HepG2 (cell line): ENCODE results near the gene TTC16. TPM values are rescaled to one million over a fixed set of nuclear protein-coding genes. Genes with fewer than 3 reads are reported as not detected.

Experiments used
- ATAC-seq: fragments of 200-7000 bp; cut with Tn5 transposase; 3 replicates; pipeline ENCODE4 v1.9.1; 2020; ENCODE audit warnings: mild to moderate bottlenecking, moderate library complexity
- BruUV-seq: library from RNA; stranded (reverse); fragments of 400-500 nt; replicated peaks from 2 replicates; lab custom pipeline; 2021; lab: Mats Ljungman, UMichigan
- CTCF ChIA-PET: fragments of 300-600 bp; formaldehyde crosslinking; extraction: SDS; loops from one replicate; lab custom pipeline; 2021; ENCODE audit warnings: low total read pairs, inconsistent platforms, low intra/inter-chr PET ratio; lab: Yijun Ruan, JAX
- POLR2A ChIA-PET: fragments of 350-600 bp; sonication (Branson Sonifier 250); formaldehyde crosslinking; loops from one replicate; lab custom pipeline; 2020; ENCODE audit warnings: antibody characterized with exemption, inconsistent platforms; lab: Yijun Ruan, JAX
- DNase-seq: peaks from one replicate; pipeline ENCODE4 v3.0.0-alpha.2; 2015; ENCODE audit warnings: low spot score
- FAIRE-seq: peaks from 3 replicates; lab custom pipeline; 2011; peaks lifted over from hg19 to GRCh38; lab: Jason Lieb, UNC
- H2AFZ ChIP-seq: one replicate; pipeline ENCODE4 v1.6.1; 2011; ENCODE audit warnings: low read length, inconsistent platforms
- H3K27ac ChIP-seq: fragments of 300-600 bp; 3 replicates; pipeline ENCODE4 v1.8.0; 2011; ENCODE audit warnings: mixed run types, mild to moderate bottlenecking, mixed read lengths, low read length, inconsistent platforms; ENCODE audit not compliant: insufficient read depth; ENCODE audit errors: extremely low read length
- H3K27me3 ChIP-seq, 2 experiments: fragments of 200-600 bp in 1 of 2; 2 replicates in 1 of 2; 3 replicates in 1 of 2; pipeline versions ENCODE4 v1.6.0 to v1.8.0; 2011; ENCODE audit warnings: low read length in 2 of 2, mild to moderate bottlenecking in 2 of 2, moderate library complexity in 2 of 2, inconsistent platforms in 1 of 2; ENCODE audit not compliant: insufficient read depth in 2 of 2, control insufficient read depth in 1 of 2
- H3K36me3 ChIP-seq, 2 experiments: fragments of 200-600 bp in 1 of 2; replicated peaks in 1 of 2; 2 replicates in 1 of 2; 3 replicates in 1 of 2; pipeline versions ENCODE4 v1.5.1 to v1.8.0; 2011; ENCODE audit warnings: low read length in 2 of 2, inconsistent platforms in 1 of 2; ENCODE audit not compliant: insufficient read depth in 2 of 2, control insufficient read depth in 1 of 2
- H3K4me1 ChIP-seq: 2 replicates; pipeline ENCODE4 v1.5.1; 2012; ENCODE audit warnings: low read length, inconsistent platforms; ENCODE audit not compliant: insufficient read depth
- H3K4me2 ChIP-seq: 2 replicates; pipeline ENCODE4 v1.6.0; 2011; ENCODE audit warnings: low read depth, low read length, inconsistent platforms
- H3K4me3 ChIP-seq, 3 experiments: fragments of 200-600 bp in 1 of 3; sonication (generic), shearing (Covaris generic) in 1 of 3; replicated peaks in 1 of 3; 2 replicates each; pipeline ENCODE4 v1.5.1; 2011 to 2016; ENCODE audit warnings: low read length in 3 of 3, inconsistent platforms in 2 of 3, low read depth in 2 of 3, mild to moderate bottlenecking in 2 of 3, control low read depth in 1 of 3, mixed read lengths in 1 of 3; ENCODE audit not compliant: insufficient read depth in 1 of 3
- H3K79me2 ChIP-seq: one replicate; pipeline ENCODE4 v1.6.1; 2011; ENCODE audit warnings: low read length, inconsistent platforms; ENCODE audit not compliant: insufficient read depth
- H3K9ac ChIP-seq: 2 replicates; pipeline ENCODE4 v1.6.0; 2011; ENCODE audit warnings: mild to moderate bottlenecking, low read depth, low read length, inconsistent platforms; ENCODE audit not compliant: insufficient read depth
- H3K9me3 ChIP-seq: 2 replicates; pipeline ENCODE4 v1.5.1; 2012; ENCODE audit warnings: mild to moderate bottlenecking, low read length
- H4K20me1 ChIP-seq: 2 replicates; pipeline ENCODE4 v1.6.0; 2011; ENCODE audit warnings: inconsistent platforms, mild to moderate bottlenecking, low read length, moderate library complexity; ENCODE audit not compliant: insufficient read depth
- AHR ChIP-seq: IDR thresholded peaks from 2 replicates; pipeline ENCODE4 v1.6.1; 2018; ENCODE audit warnings: missing genetic modification reagents, missing compliant biosample characterization
- PCBP1 ChIP-seq: fragments of 200-400 bp; formaldehyde crosslinking; IDR thresholded peaks from 2 replicates; pipeline ENCODE4 v1.6.1; 2017; ENCODE audit warnings: mild to moderate bottlenecking, low read depth, low read length, borderline replicate concordance
- WGBS: methylation state at CpG from one replicate; pipeline ENCODE4 v1.1.6; 2017; ENCODE audit warnings: low lambda C conversion rate; 5-methylcytosine and 5-hydroxymethylcytosine counted together
- in situ Hi-C: cut with HindIII; loops from 2 replicates; pipeline ENCODE4 v1.10.0; 2017; ENCODE audit warnings: low pct_unique_long_range_greater_than_20kb; ENCODE audit not compliant: extremely low pct_ligation_motif_present
- intact Hi-C: fragments of 100-400 bp; cut with micrococcal nuclease; formaldehyde crosslinking; loops from one replicate; pipeline ENCODE4 v1.10.0; 2022; ENCODE audit not compliant: unreplicated experiment
- polyA plus RNA-seq, 8 experiments: library from polyadenylated mRNA; depleted of rRNA in 3 of 8; stranded (reverse) in 7 of 8; unstranded in 1 of 8; fragments of >200 nt; fragmentation: Illumina TruSeq in 4 of 8; extraction: Trizol in 4 of 8; gene quantifications; 2 replicates each; pipeline versions ENCODE4 v1.2.1 to v1.2.3, GENCODE V29; 2011 to 2016; ENCODE audit warnings: low read depth in 4 of 8, missing spikeins in 1 of 8, mixed read lengths in 1 of 8; ENCODE audit not compliant: insufficient read depth in 1 of 8
- total RNA-seq, 5 experiments: library from RNA; depleted of rRNA; stranded (reverse); fragments of >200 nt; fragmentation: Illumina TruSeq; extraction: Trizol; gene quantifications; 2 replicates each; pipeline ENCODE4 v1.2.3, GENCODE V29; 2016; ENCODE audit warnings: low read depth in 1 of 5
- TF ChIP-seq, protein P1 (sequence below): conservative IDR thresholded peaks from 2 replicates; pipeline ENCODE4 v1.6.1; 2018; ENCODE audit warnings: missing genetic modification reagents
- TF ChIP-seq, protein P2 (sequence below): sonication (generic); formaldehyde crosslinking; IDR thresholded peaks from 2 replicates; pipeline ENCODE4 v1.5.1; 2020; ENCODE audit warnings: mild to moderate bottlenecking, missing genetic modification reagents, moderate library complexity
- TF ChIP-seq, protein P3 (sequence below): sonication (generic); formaldehyde crosslinking; IDR thresholded peaks from 2 replicates; pipeline ENCODE4 v1.8.0; 2022; ENCODE audit warnings: mild to moderate bottlenecking, missing genetic modification reagents
- TF ChIP-seq, protein P4 (sequence below): sonication (generic); formaldehyde crosslinking; IDR thresholded peaks from 2 replicates; pipeline ENCODE4 v1.4.0; 2020; ENCODE audit warnings: missing genetic modification reagents

The TTC16 gene
- total and polyA plus RNA-seq, 2 of the 13 experiments (the other 11 are each of a cell fraction or from before 2014, with no cell fraction given), result not detected

DNA sequence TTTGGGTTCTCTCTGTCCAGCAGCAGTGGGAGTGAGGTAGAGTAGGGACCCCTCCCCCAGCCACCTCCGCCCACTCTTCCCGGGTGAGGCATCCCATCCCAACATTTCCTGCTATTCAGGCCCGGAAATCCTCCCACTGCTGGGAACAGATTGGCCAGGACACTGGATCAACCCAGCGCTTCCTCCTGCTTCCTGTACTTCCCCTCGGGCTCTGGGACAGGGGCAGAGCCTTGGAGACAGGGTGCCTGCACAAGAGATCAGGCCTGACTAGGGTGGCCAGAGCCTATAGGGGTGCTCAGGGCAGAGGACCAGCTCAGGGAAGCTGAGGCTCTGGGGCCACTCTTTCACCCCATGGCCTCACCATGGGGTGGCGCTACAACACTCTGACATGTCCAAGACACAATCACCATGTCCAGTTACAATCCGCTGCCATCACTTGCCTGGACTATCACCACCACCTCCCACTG lies 48.1 kb downstream of the TTC16 start (continued):
- TF ChIP-seq, protein P1, sequence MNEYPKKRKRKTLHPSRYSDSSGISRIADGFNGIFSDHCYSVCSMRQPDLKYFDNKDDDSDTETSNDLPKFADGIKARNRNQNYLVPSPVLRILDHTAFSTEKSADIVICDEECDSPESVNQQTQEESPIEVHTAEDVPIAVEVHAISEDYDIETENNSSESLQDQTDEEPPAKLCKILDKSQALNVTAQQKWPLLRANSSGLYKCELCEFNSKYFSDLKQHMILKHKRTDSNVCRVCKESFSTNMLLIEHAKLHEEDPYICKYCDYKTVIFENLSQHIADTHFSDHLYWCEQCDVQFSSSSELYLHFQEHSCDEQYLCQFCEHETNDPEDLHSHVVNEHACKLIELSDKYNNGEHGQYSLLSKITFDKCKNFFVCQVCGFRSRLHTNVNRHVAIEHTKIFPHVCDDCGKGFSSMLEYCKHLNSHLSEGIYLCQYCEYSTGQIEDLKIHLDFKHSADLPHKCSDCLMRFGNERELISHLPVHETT (CRISPR knock-in tag), result no peak
- no peak for TF ChIP-seq PCBP1
- TF ChIP-seq, protein P2, sequence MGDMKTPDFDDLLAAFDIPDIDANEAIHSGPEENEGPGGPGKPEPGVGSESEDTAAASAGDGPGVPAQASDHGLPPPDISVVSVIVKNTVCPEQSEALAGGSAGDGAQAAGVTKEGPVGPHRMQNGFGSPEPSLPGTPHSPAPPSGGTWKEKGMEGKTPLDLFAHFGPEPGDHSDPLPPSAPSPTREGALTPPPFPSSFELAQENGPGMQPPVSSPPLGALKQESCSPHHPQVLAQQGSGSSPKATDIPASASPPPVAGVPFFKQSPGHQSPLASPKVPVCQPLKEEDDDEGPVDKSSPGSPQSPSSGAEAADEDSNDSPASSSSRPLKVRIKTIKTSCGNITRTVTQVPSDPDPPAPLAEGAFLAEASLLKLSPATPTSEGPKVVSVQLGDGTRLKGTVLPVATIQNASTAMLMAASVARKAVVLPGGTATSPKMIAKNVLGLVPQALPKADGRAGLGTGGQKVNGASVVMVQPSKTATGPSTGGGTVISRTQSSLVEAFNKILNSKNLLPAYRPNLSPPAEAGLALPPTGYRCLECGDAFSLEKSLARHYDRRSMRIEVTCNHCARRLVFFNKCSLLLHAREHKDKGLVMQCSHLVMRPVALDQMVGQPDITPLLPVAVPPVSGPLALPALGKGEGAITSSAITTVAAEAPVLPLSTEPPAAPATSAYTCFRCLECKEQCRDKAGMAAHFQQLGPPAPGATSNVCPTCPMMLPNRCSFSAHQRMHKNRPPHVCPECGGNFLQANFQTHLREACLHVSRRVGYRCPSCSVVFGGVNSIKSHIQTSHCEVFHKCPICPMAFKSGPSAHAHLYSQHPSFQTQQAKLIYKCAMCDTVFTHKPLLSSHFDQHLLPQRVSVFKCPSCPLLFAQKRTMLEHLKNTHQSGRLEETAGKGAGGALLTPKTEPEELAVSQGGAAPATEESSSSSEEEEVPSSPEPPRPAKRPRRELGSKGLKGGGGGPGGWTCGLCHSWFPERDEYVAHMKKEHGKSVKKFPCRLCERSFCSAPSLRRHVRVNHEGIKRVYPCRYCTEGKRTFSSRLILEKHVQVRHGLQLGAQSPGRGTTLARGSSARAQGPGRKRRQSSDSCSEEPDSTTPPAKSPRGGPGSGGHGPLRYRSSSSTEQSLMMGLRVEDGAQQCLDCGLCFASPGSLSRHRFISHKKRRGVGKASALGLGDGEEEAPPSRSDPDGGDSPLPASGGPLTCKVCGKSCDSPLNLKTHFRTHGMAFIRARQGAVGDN (CRISPR knock-in tag), result peak; percentile 28; the same call in 1 of the 2 replicates

DNA sequence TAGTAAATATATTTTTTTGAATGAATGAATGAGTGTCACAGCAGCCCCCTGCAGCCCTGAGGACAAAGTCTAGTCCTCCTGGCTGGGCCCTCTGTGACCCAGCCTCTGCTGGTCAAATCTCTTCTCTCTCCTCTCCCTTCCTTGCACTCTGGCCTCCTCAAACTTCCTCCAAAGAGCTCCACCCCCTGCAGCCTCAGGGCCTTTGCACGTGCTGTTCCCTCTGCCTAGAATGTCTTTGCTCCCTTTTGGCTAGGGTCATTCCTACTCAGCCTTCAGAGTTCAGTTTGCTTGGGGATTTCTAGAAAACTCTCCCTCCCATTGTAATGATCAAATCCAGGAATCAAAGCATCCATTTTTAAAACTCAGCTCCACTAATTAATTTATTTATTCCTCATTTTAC lies 49.5 kb downstream of the TTC16 start:
- in situ Hi-C loops, result no loop called here
- H2AFZ ChIP-seq, result no peak overlapping the region
- H3K79me2 ChIP-seq, result no peaks in the 10 kb centered on the region
- ATAC-seq (no peak), FAIRE-seq (no peak), DNase-seq (no peak)
- no peaks in the 10 kb centered on the region for H3K9me3 ChIP-seq
- intact Hi-C loops, result no loop called here
- H3K9ac ChIP-seq, result no peak overlapping the region
- H3K4me2 ChIP-seq, result no peak overlapping the region
- BruUV-seq, result no TSS peak
- ChIA-PET POLR2A (no interaction called here), CTCF (no interaction called here)
- H3K27me3 ChIP-seq, result peaks cover 2 to 63% of the 10 kb centered on the region in 2 experiments; a peak in 3 of 5 replicates
- H3K4me3 ChIP-seq, result no peak overlapping the region
- 0% methylated on average over 1 of the region's 1 CpG for WGBS
- H4K20me1 ChIP-seq, result no peaks in the 10 kb centered on the region
- H3K36me3 ChIP-seq, result no peaks in the 10 kb centered on the region
- H3K27ac ChIP-seq, result no peak overlapping the region
- H3K4me1 ChIP-seq, result peaks cover 3% of the 10 kb centered on the region
- TF ChIP-seq AHR (CRISPR knock-in tag), result no peak
- TF ChIP-seq, protein P3, sequence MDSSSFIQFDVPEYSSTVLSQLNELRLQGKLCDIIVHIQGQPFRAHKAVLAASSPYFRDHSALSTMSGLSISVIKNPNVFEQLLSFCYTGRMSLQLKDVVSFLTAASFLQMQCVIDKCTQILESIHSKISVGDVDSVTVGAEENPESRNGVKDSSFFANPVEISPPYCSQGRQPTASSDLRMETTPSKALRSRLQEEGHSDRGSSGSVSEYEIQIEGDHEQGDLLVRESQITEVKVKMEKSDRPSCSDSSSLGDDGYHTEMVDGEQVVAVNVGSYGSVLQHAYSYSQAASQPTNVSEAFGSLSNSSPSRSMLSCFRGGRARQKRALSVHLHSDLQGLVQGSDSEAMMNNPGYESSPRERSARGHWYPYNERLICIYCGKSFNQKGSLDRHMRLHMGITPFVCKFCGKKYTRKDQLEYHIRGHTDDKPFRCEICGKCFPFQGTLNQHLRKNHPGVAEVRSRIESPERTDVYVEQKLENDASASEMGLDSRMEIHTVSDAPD (CRISPR knock-in tag), result no peak
- TF ChIP-seq, protein P4, sequence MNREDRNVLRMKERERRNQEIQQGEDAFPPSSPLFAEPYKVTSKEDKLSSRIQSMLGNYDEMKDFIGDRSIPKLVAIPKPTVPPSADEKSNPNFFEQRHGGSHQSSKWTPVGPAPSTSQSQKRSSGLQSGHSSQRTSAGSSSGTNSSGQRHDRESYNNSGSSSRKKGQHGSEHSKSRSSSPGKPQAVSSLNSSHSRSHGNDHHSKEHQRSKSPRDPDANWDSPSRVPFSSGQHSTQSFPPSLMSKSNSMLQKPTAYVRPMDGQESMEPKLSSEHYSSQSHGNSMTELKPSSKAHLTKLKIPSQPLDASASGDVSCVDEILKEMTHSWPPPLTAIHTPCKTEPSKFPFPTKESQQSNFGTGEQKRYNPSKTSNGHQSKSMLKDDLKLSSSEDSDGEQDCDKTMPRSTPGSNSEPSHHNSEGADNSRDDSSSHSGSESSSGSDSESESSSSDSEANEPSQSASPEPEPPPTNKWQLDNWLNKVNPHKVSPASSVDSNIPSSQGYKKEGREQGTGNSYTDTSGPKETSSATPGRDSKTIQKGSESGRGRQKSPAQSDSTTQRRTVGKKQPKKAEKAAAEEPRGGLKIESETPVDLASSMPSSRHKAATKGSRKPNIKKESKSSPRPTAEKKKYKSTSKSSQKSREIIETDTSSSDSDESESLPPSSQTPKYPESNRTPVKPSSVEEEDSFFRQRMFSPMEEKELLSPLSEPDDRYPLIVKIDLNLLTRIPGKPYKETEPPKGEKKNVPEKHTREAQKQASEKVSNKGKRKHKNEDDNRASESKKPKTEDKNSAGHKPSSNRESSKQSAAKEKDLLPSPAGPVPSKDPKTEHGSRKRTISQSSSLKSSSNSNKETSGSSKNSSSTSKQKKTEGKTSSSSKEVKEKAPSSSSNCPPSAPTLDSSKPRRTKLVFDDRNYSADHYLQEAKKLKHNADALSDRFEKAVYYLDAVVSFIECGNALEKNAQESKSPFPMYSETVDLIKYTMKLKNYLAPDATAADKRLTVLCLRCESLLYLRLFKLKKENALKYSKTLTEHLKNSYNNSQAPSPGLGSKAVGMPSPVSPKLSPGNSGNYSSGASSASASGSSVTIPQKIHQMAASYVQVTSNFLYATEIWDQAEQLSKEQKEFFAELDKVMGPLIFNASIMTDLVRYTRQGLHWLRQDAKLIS (CRISPR knock-in tag), result no peak
- TF ChIP-seq, all 625 proteins: peak for 0
